A673 (cell line): ENCODE results near the gene RIT2. TPM values are rescaled to one million over a fixed set of nuclear protein-coding genes. Genes with fewer than 3 reads are reported as not detected.

Experiments used
- Bru-seq: library from RNA; stranded (reverse); fragments of 400-500 nt; gene quantifications from one replicate; lab custom pipeline; 2021; lab: Mats Ljungman, UMichigan
- BruChase-seq, 2 experiments: library from RNA; stranded (reverse); fragments of 400-500 nt; gene quantifications; one replicate each; lab custom pipeline; 2021; lab: Mats Ljungman, UMichigan
- BruUV-seq: library from RNA; stranded (reverse); fragments of 400-500 nt; replicated peaks from 2 replicates; lab custom pipeline; 2021; lab: Mats Ljungman, UMichigan
- CTCF ChIA-PET: fragments of 300-600 bp; sonication (Branson Sonifier 250); formaldehyde crosslinking; loops from one replicate; lab custom pipeline; 2022; ENCODE audit warnings: antibody characterized with exemption; lab: Charles Lee
- POLR2A ChIA-PET: fragments of 300-600 bp; sonication (Branson Sonifier 250); formaldehyde crosslinking; loops from one replicate; lab custom pipeline; 2022; ENCODE audit warnings: antibody characterized with exemption; ENCODE audit not compliant: low non-redundant PET; lab: Charles Lee
- DNase-seq: peaks from one replicate; pipeline ENCODE4 v3.0.0-alpha.2; 2015; ENCODE audit warnings: low spot score
- H3K27ac ChIP-seq: fragments of 200-600 bp; sonication (generic); 2 replicates; pipeline ENCODE4 v1.5.1; 2016; ENCODE audit warnings: mixed run types, low read depth, mild to moderate bottlenecking, mixed read lengths, antibody characterized with exemption, low read length; ENCODE audit not compliant: poor library complexity, severe bottlenecking
- H3K27me3 ChIP-seq: fragments of 200-600 bp; sonication (generic); replicated peaks from 2 replicates; pipeline ENCODE4 v1.6.1; 2017; ENCODE audit warnings: mixed run types, low read depth, mild to moderate bottlenecking, mixed read lengths, antibody characterized with exemption, low read length; ENCODE audit not compliant: insufficient read depth, poor library complexity
- H3K36me3 ChIP-seq: fragments of 200-600 bp; sonication (generic); 2 replicates; pipeline ENCODE4 v1.6.1; 2016; ENCODE audit warnings: mixed run types, mild to moderate bottlenecking, mixed read lengths, antibody characterized with exemption, low read length; ENCODE audit not compliant: insufficient read depth, poor library complexity, severe bottlenecking
- H3K4me1 ChIP-seq: fragments of 200-600 bp; sonication (generic); 2 replicates; pipeline ENCODE4 v1.6.1; 2017; ENCODE audit warnings: mixed run types, mild to moderate bottlenecking, mixed read lengths, antibody characterized with exemption, low read length; ENCODE audit not compliant: insufficient read depth, poor library complexity, severe bottlenecking
- H3K4me3 ChIP-seq: fragments of 200-600 bp; sonication (generic); 2 replicates; pipeline ENCODE4 v1.5.1; 2016; ENCODE audit warnings: low read depth, mixed run types, mild to moderate bottlenecking, mixed read lengths, low read length; ENCODE audit not compliant: poor library complexity, severe bottlenecking
- H3K9me3 ChIP-seq: fragments of 200-600 bp; sonication (generic); 2 replicates; pipeline ENCODE4 v1.6.1; 2016; ENCODE audit warnings: mixed run types, low read depth, mild to moderate bottlenecking, mixed read lengths, antibody characterized with exemption, low read length; ENCODE audit not compliant: poor library complexity, severe bottlenecking
- CTCF ChIP-seq: fragments of 300-800, 200-600 bp; sonication (generic); conservative IDR thresholded peaks from 2 replicates; pipeline ENCODE4 v1.5.1; 2017; ENCODE audit warnings: low read depth, mild to moderate bottlenecking, antibody characterized with exemption, low read length, moderate library complexity, mixed read lengths
- EZH2 ChIP-seq: fragments of 200-600 bp; sonication (generic); IDR thresholded peaks from 2 replicates; pipeline ENCODE4 v1.6.1; 2017; ENCODE audit warnings: borderline replicate concordance, low read depth, mild to moderate bottlenecking, mixed read lengths, antibody characterized with exemption, low read length; ENCODE audit not compliant: poor library complexity, severe bottlenecking
- intact Hi-C: fragments of 100-400 bp; cut with micrococcal nuclease; formaldehyde crosslinking; loops from one replicate; pipeline ENCODE4 v1.10.0; 2022; ENCODE audit not compliant: unreplicated experiment
- long read RNA-seq: library from polyadenylated mRNA; stranded (forward); transcript quantifications from one replicate; pipeline ENCODE4 v2.0.0, GENCODE V29; 2022
- total RNA-seq: library from RNA; stranded (reverse); gene quantifications from 2 replicates; pipeline ENCODE4 v1.2.3, GENCODE V29; 2021

Gene RIT2
- total RNA-seq (not detected in 2 replicates), Bru-seq, nascent RNA (percentile 1 among the genes with signal in this experiment), BruChase-seq, experiment 1, labeled RNA remaining after a 2-hour chase (percentile 1 among the genes with signal in this experiment), BruChase-seq, experiment 2, labeled RNA remaining after a 6-hour chase (percentile 0 among the genes with signal in this experiment)
- long read RNA-seq: 0 reads

GRCh38 chr18:43115076-43115921 lies at the start of gene RIT2:
TSS of gene RIT2 (minus strand) at chr18:43115685.
- no peak for TF ChIP-seq EZH2
- TF ChIP-seq CTCF: no peak
- peaks cover 44% of the 10 kb centered on the region for H3K27me3 ChIP-seq
- no peaks in the 10 kb centered on the region for H3K4me1 ChIP-seq
- no peak for DNase-seq
- H3K9me3 ChIP-seq: no peaks in the 10 kb centered on the region
- ChIA-PET POLR2A (no interaction called here), CTCF (no interaction called here)
- H3K4me3 ChIP-seq: no peak within 1 kb of the TSS
- intact Hi-C loops: no loop called here
- no peak within 1 kb of the TSS for H3K27ac ChIP-seq
- no TSS peak for BruUV-seq
- H3K36me3 ChIP-seq: no peaks in the 10 kb centered on the region

DNA sequence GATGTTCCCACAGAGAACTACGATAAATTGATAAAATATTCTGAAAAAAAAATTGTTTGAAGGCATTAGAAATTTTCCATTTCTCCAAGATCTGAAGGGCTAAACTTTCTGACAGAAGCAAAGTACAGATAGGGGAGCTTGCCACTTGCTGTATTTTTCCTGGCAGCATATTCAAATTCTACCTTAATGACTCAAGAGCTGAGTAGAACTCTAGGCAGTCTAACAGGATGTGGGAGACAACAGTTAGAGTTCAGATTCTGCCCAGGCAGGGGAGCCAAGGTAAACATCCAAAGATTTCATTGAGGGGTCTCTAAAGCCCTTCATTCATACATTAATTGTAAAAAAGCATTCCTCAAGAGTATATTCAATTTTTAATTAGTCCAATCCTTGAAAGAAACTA lies 46.0 kb upstream of the RIT2 start:
- POLR2A ChIA-PET: no interaction called here

DNA sequence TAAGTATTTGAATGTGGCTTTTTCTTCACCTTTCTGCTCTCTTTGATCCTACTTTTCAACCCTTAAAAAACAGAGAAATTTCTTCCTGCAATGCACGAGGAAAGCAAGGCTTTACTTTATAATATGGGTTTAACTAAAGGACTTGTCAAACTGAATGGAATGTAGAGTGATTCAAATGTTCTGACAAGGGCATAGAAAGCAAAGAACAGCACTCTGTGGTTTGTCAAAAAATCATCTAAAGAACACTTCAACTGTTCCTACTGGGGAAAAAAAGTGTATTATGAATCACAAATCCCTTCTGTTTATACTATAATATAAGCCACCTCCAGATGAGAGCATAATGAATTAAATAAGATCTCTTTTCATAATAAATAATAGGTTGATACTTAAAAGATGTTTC lies 45.0 kb upstream of the RIT2 start:
- ChIA-PET POLR2A (no interaction called here), CTCF (no interaction called here)
- DNase-seq: no peak
- Histone ChIP-seq H3K27me3 (no peaks in the 10 kb centered on the region), H3K4me1 (no peaks in the 10 kb centered on the region), H3K9me3 (peaks cover 4% of the 10 kb centered on the region), H3K36me3 (no peaks in the 10 kb centered on the region), H3K4me3 (no peak overlapping the region), H3K27ac (no peak overlapping the region)
- intact Hi-C loops: no loop called here
- TF ChIP-seq EZH2: no peak
- no peak for TF ChIP-seq CTCF
- BruUV-seq: no TSS peak

More for the DNA sequence above, 46.0 kb upstream of the RIT2 start:
- CTCF ChIA-PET: no interaction called here
- no peak for DNase-seq
- Histone ChIP-seq H3K27ac (no peak overlapping the region), H3K9me3 (peaks cover 5% of the 10 kb centered on the region), H3K4me1 (no peaks in the 10 kb centered on the region), H3K4me3 (no peak overlapping the region), H3K36me3 (no peaks in the 10 kb centered on the region), H3K27me3 (no peaks in the 10 kb centered on the region)
- TF ChIP-seq CTCF: no peak
- no peak for TF ChIP-seq EZH2
- intact Hi-C loops: no loop called here
- no TSS peak for BruUV-seq
